H4 (cell line): ENCODE data around the gene RPS19BP1. TPM values are rescaled to one million over a fixed set of nuclear protein-coding genes. Genes with fewer than 3 reads are reported as not detected.
"Not testable (repeated sequence)": the region's sequence is repeated elsewhere in the genome, so short reads cannot be mapped to it uniquely, and the experiment has no call there.

Source experiments
- DNase-seq: peaks from one replicate; pipeline ENCODE4 v3.0.0-alpha.2; 2015; ENCODE audit warnings: low spot score
- total RNA-seq: library from RNA; depleted of rRNA; stranded (reverse); fragments of >200 nt; shearing (Covaris generic); gene quantifications from 2 replicates; pipeline ENCODE4 v1.2.3, GENCODE V29; 2014

Gene RPS19BP1
- total RNA-seq, 1 experiment from 2014 or later = 92.5 TPM

- no peak for DNase-seq
Observed at GRCh38 chr22:39514373-39514973, 18.1 kb downstream of the RPS19BP1 start.

DNA sequence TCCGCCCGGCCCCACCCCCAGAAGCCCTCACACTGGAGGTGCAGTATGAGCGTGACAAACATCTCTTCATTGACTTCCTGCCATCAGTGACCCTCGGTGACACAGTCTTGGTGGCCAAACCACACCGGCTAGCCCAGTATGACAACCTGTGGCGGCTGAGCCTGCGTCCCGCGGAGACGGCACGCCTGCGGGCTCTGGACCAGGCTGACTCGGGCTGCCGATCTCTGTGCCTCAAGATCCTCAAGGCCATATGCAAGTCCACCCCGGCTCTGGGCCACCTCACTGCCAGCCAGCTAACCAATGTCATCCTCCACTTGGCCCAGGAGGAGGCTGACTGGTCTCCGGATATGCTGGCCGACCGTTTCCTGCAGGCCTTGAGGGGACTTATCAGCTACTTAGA is 18.8 kb downstream of the RPS19BP1 start:
- no peak for DNase-seq

GRCh38 chr22:39512026-39512425 is 20.5 kb downstream of the RPS19BP1 start:
- DNase-seq = no peak

GRCh38 chr22:39511226-39511625 is 21.3 kb downstream of the RPS19BP1 start:
- no peak for DNase-seq

DNA sequence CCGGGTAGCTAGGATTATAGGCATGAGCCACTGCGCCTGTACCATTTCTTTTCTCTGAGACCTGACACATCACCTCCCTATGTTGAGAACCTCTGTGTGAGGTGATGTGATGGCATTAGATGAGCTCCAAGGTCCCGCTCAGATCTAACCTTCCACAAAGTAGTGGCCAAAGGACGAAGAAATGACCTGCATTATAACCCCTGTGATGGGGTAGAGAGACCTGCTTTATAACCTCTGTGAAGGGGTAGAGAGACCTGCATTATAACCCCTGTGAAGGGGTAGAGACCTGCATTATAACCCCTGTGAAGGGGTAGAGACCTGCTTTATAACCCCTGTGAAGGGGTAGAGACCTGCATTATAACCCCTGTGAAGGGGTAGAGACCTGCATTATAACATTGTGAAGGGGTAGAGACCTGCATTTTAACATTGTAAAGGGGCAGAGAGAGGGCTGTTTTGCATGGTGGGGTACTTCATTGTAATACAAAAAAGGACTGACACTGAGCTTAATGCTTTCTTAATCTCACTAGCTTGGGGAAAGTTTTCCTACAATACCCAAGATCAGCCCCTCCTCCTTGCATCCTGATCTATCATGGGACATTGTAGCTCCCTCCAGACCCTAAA is 21.9 kb downstream of the RPS19BP1 start:
- no peak for DNase-seq

GRCh38 chr22:39508393-39508792 is 24.2 kb downstream of the RPS19BP1 start:
- DNase-seq = no peak

DNA sequence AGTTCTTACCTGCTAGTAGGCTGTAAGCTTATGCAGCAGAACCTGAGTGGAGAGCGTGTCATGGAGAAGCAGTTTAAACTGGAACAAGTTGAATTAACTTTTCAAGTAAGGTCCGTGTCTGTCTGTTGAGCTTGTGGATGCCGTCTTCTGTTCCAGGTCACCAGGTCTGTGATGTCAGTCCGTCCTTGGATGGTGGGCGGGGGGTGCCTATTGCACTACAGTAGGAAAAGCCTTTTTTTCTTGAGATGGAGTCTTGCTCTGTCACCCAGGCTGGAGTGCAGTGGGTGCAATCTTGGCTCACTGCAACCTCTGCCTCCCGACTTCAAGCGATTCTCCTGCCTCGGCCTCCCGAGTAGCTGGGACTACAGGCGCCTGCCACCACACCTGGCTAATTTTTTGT is 25.5 kb downstream of the RPS19BP1 start:
- DNase-seq = not testable (repeated sequence)

- DNase-seq = no peak
Observed at GRCh38 chr22:39504071-39504470, 28.5 kb downstream of the RPS19BP1 start.

GRCh38 chr22:39503630-39504029 is 28.9 kb downstream of the RPS19BP1 start:
- DNase-seq = no peak

DNA sequence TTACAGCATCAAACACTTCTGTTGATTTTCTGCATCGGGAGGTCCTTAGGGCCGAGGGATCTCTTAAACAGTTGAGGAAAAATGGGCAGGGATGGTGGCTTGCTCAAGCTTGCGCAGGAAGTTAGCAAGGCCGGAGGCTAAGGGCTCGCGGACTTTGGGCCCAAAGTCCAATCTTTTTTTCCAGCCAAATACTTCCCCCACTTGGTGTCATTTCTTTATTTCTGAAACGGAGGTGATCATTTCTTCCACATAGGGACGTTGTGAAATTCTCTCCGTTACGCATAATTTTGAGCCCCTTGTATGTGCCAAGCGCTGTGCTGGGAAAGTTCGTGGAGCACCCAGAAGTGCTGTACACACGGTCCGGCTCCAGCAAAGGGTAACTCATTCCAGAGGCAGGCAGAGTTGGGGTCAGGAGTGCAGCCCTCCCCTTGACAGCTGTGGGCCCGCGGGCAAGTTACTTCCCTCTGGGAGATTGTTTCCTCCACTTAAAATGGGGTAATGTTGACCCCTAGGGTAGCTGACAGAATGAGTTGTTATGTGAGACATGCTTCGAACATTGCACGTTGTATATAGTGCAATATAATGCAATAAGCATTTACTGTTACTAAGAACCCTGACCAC is 29.6 kb downstream of the RPS19BP1 start:
- DNase-seq = no peak

- DNase-seq = peak; percentile 95
Observed at GRCh38 chr22:39502109-39502788, 30.3 kb downstream of the RPS19BP1 start, which contains the start of gene MIEF1. TSS of gene MIEF1 (plus strand) at chr22:39502290. CDS start at chr22:39511295, 9,005 bp downstream.

DNA sequence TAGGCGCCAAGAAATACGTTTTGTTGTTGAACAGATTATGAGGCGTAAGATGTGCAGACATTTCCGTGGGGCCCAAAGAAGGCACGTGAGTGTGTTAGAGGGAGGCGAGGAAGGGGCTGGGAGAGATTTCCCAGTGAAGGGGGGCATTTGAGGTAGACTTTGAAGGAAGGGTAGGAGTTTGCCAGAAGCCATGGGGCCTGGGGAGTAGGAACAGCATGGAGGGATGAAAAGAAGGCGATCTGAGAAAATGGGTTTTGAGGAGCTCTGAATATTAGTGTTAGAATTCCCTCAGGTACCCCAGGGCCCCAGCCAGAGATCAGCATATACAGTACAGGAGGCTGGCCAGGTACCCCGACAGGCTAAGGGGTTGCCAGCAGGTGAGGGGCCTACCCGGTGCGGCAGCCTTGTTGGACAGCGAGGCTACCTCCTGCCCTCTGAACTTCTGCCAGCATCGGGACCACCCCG is 30.9 kb downstream of the RPS19BP1 start:
- DNase-seq = no peak

GRCh38 chr22:39500101-39500500 is 32.4 kb downstream of the RPS19BP1 start:
- no peak for DNase-seq

DNA sequence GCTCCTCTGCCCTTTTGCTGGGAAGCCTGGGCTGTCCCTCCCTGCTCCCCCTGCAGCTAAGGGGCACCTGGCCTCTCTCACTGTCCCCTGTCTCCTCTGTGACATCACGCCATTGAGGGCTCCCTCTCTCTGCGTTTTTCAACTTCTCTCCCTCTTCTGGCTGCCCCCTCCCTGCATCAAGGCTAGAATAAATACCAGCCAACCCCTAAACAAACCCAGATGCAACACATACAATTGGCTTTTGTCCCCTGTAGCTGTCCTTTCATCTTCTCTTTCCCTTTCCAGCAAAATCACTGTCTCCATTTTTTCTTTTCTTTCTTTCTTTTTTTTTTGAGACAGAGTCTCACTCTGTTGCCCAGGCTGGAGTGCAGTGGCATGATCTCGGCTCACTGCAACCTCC is 33.7 kb downstream of the RPS19BP1 start:
- DNase-seq = no peak

- DNase-seq = no peak
Observed at GRCh38 chr22:39498368-39498767, 34.2 kb downstream of the RPS19BP1 start.

DNA sequence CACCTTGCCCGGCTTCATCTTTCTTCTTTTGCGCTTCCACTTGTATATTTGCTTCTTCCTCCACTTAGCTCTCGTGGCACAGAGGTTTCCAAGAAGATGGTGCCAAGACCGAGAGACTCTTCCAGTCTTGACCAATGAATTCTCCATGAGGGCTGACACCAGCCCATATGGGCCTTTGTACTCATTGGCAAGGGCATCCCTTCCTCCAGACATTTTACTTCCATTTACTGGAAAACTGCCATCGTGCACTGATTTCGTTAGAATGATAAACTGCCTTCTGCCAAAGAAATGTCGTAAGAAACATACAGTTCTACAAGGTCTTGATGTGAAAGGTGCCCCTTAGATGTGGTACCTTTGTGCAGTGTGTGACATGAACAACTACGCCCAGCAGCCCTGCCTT is 35.1 kb downstream of the RPS19BP1 start:
- DNase-seq = no peak

- DNase-seq = peak; percentile 57
Observed at GRCh38 chr22:39496131-39496838, 36.3 kb downstream of the RPS19BP1 start.

- no peak for DNase-seq
Observed at GRCh38 chr22:39494471-39495120, 38.0 kb downstream of the RPS19BP1 start.

- peak; percentile 35 for DNase-seq
Observed at GRCh38 chr22:39493759-39494158, 38.8 kb downstream of the RPS19BP1 start.

GRCh38 chr22:39492186-39492585 is 40.4 kb downstream of the RPS19BP1 start:
- no peak for DNase-seq

DNA sequence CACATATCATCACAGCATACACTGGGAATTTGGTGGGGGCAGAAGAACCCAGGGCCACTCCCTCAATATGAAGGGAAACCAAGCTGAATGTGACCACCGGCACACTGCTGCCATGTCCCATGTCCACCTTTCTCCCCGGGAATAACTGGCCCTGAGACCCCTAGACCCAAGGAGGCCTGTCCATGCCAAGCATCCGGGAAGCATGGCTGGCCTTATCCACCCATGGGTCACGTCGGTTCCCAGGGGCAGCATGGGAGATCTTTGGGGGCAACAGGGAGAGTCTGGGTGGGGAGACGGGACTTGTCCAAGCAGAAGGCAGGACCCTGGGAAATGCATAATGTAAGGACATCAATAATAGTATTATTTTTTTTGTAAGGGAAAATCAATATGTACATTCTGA is 40.9 kb downstream of the RPS19BP1 start:
- no peak for DNase-seq
